ENCODE results near the gene ANO5.

ANO5 gene

DNA sequence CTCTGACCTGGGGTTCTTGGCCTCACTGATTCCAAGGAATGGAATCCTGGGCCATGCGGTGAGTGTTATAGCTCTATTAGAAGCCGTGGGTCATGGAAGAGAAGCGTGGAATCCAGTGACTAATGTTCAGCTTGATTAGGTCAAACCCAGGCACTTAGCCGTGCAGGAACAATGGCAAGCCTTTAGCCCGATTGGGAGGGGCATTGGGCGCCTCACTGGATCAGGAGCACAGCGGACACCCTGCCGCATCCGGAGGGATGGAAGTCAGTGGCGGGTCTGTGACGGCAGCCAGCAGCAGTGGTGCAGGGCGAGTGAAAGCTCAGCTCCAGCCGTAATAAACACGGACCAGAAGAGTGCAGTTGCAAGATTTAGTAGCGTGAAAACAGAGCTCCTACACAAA, 124.8 kb downstream of the ANO5 start:
- no peak for FAIRE-seq

DNA sequence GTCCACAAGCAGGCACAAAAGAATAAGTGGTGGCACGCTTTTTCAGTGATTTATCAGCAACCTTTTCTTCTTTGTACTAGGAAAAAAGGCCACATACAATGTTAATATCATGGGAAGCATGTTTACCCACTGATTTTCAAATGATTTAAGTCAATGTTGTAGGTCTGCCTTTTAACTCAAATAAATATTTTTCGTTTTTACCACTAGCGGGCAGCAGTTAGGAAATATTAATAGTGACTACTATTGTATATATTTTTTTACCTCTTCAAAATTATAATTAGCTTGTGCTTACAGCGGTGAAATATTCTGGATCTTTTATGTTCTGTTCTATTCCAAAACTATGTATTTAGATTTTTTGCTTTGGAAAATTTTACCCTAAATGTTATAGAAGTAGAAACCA, 138.9 kb downstream of the ANO5 start:
- FAIRE-seq (no peak), DNase-seq (ENCODE audit: low spot score) (no peak)

More for the DNA sequence above, 124.8 kb downstream of the ANO5 start:
- no peak for DNase-seq (ENCODE audit: low spot score)
